K562 (cell line): ENCODE data around the gene TBX6. TPM values are rescaled to one million over a fixed set of nuclear protein-coding genes. Genes with fewer than 3 reads are reported as not detected.
A peak's percentile ranks its signal among the peaks of the same experiment; 100 is the strongest.

Experiments
- BHLHE40 ChIP-seq: IDR thresholded peaks from 2 replicates; pipeline ENCODE4 v1.6.1; 2011; ENCODE audit warnings: low read length, improper control_type of control experiment
- ELF1 ChIP-seq: fragments of 200-800 bp; sonication (Bioruptor generic); IDR thresholded peaks from 2 replicates; pipeline ENCODE4 v1.6.1; 2016; ENCODE audit warnings: missing genetic modification characterization, missing compliant biosample characterization
- MYC ChIP-seq, 2 experiments: fragments of 250-450 bp in 1 of 2; sonication (Bioruptor Pico) in 1 of 2; IDR thresholded peaks; 2 replicates each; pipeline versions ENCODE4 v1.5.1 to v1.6.1; 2012 to 2021; ENCODE audit warnings: low read depth in 2 of 2, borderline replicate concordance in 1 of 2, improper control_type of control experiment in 1 of 2, low read length in 1 of 2, mild to moderate bottlenecking in 1 of 2, moderate library complexity in 1 of 2
- STAT5B ChIP-seq: fragments of 250-450 bp; sonication (Bioruptor Pico); IDR thresholded peaks from 2 replicates; pipeline ENCODE4 v1.8.0; 2021; ENCODE audit warnings: mild to moderate bottlenecking, inconsistent platforms
- ZNF699 ChIP-seq: fragments of 250-450 bp; sonication (Bioruptor Pico); IDR thresholded peaks from 2 replicates; pipeline ENCODE4 v1.8.0; 2021; ENCODE audit warnings: mild to moderate bottlenecking, moderate library complexity; ENCODE audit not compliant: insufficient replicate concordance
- polyA plus RNA-seq, 8 experiments: library from polyadenylated mRNA; depleted of rRNA in 4 of 8; stranded (reverse) in 5 of 8; unstranded in 3 of 8; fragments of >200 nt; fragmentation: Nextera tagmentation in 2 of 8; fragmentation: Illumina TruSeq in 1 of 8; extraction: Ambion mirVana in 2 of 8; extraction: Trizol in 1 of 8; gene quantifications; 2 replicates each; pipeline versions ENCODE4 v1.2.1 to v1.2.3, GENCODE V29; 2011 to 2014; ENCODE audit warnings: inconsistent platforms in 1 of 8, missing spikeins in 1 of 8
- total RNA-seq, 7 experiments: library from RNA; depleted of rRNA in 6 of 7; stranded (reverse); fragments of >200 nt in 6 of 7; fragmentation: Illumina TruSeq in 2 of 7; extraction: Trizol in 2 of 7; gene quantifications; 2 replicates each; pipeline versions ENCODE4 v1.2.1 to v1.2.3, GENCODE V29; 2011 to 2021; ENCODE audit warnings: low replicate concordance in 1 of 7
- TF ChIP-seq, protein P1 (sequence below): IDR thresholded peaks from 3 replicates; pipeline ENCODE4 v1.6.1; 2011; ENCODE audit warnings: borderline replicate concordance, mild to moderate bottlenecking, moderate library complexity; ENCODE audit not compliant: insufficient read length; ENCODE audit errors: extremely low read depth
- TF ChIP-seq, protein P2 (sequence below): fragments of 250-450 bp; sonication (Bioruptor Pico); IDR thresholded peaks from 2 replicates; pipeline ENCODE4 v1.6.1; 2021; ENCODE audit warnings: mild to moderate bottlenecking
- TF ChIP-seq, protein P3 (sequence below): fragments of 450-650 bp; IDR thresholded peaks from 2 replicates; pipeline ENCODE4 v1.6.1; 2016; ENCODE audit warnings: low read depth

TBX6 gene
- total and polyA plus RNA-seq, 9 of the 15 experiments (the other 6 are each of a cell fraction or from before 2014, with no cell fraction given) = 0.07 to 0.58 (median 0.11) TPM; not detected in 2

DNA sequence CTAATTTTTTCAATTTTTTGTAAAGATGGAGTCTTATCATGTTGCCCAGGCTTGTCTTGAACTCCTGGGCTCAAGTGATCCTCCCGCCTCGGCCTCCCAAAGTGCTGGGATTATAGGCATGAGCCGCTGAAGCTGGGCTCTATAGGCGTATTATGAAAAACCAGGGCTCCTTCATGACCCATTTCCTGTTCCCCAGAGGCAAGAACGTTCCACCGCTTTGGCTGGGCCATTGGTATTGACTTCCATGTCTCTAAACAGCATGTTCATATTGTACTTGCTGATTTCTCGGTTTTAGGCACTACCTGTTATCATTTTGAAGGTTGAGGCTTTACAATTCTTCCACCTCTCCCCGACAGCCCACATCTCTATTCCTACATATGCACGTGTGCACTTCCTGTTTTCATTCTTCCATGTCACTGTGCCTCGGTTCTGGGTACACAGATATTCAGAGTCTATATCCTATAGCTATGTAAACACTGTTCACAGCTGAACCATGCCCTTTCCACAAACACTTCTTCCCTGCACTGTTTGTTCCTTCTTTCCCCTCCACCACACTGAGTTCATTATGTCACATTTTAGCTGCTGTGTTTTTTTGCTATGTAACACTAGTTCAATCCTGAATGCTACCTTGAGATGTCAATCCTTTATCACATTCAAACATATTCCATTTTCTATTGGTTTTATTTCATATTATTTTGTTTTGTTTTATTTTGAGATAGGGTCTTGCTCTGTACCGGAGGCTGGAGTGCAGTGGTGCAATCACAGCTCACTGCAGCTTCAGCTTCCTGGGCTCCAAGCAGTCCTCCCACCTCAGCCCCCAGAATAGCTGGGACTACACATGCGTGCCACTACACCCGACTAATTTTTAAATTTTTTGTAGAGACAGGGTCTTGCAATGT, 48.1 kb upstream of the TBX6 start (continued):
- TF ChIP-seq STAT5B (CRISPR knock-in tag) = no peak
- TF ChIP-seq ELF1 (tag) = 0 out of 2 replicates have a peak, but pooled peaks have one; percentile 50
- TF ChIP-seq, protein P1, sequence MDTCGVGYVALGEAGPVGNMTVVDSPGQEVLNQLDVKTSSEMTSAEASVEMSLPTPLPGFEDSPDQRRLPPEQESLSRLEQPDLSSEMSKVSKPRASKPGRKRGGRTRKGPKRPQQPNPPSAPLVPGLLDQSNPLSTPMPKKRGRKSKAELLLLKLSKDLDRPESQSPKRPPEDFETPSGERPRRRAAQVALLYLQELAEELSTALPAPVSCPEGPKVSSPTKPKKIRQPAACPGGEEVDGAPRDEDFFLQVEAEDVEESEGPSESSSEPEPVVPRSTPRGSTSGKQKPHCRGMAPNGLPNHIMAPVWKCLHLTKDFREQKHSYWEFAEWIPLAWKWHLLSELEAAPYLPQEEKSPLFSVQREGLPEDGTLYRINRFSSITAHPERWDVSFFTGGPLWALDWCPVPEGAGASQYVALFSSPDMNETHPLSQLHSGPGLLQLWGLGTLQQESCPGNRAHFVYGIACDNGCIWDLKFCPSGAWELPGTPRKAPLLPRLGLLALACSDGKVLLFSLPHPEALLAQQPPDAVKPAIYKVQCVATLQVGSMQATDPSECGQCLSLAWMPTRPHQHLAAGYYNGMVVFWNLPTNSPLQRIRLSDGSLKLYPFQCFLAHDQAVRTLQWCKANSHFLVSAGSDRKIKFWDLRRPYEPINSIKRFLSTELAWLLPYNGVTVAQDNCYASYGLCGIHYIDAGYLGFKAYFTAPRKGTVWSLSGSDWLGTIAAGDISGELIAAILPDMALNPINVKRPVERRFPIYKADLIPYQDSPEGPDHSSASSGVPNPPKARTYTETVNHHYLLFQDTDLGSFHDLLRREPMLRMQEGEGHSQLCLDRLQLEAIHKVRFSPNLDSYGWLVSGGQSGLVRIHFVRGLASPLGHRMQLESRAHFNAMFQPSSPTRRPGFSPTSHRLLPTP = no peak
- no peak for TF ChIP-seq ZNF699 (CRISPR knock-in tag)
- TF ChIP-seq, protein P2, sequence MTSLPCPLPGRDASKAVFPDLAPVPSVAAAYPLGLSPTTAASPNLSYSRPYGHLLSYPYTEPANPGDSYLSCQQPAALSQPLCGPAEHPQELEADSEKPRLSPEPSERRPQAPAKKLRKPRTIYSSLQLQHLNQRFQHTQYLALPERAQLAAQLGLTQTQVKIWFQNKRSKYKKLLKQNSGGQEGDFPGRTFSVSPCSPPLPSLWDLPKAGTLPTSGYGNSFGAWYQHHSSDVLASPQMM (CRISPR knock-in tag) = no peak
- TF ChIP-seq, protein P3, sequence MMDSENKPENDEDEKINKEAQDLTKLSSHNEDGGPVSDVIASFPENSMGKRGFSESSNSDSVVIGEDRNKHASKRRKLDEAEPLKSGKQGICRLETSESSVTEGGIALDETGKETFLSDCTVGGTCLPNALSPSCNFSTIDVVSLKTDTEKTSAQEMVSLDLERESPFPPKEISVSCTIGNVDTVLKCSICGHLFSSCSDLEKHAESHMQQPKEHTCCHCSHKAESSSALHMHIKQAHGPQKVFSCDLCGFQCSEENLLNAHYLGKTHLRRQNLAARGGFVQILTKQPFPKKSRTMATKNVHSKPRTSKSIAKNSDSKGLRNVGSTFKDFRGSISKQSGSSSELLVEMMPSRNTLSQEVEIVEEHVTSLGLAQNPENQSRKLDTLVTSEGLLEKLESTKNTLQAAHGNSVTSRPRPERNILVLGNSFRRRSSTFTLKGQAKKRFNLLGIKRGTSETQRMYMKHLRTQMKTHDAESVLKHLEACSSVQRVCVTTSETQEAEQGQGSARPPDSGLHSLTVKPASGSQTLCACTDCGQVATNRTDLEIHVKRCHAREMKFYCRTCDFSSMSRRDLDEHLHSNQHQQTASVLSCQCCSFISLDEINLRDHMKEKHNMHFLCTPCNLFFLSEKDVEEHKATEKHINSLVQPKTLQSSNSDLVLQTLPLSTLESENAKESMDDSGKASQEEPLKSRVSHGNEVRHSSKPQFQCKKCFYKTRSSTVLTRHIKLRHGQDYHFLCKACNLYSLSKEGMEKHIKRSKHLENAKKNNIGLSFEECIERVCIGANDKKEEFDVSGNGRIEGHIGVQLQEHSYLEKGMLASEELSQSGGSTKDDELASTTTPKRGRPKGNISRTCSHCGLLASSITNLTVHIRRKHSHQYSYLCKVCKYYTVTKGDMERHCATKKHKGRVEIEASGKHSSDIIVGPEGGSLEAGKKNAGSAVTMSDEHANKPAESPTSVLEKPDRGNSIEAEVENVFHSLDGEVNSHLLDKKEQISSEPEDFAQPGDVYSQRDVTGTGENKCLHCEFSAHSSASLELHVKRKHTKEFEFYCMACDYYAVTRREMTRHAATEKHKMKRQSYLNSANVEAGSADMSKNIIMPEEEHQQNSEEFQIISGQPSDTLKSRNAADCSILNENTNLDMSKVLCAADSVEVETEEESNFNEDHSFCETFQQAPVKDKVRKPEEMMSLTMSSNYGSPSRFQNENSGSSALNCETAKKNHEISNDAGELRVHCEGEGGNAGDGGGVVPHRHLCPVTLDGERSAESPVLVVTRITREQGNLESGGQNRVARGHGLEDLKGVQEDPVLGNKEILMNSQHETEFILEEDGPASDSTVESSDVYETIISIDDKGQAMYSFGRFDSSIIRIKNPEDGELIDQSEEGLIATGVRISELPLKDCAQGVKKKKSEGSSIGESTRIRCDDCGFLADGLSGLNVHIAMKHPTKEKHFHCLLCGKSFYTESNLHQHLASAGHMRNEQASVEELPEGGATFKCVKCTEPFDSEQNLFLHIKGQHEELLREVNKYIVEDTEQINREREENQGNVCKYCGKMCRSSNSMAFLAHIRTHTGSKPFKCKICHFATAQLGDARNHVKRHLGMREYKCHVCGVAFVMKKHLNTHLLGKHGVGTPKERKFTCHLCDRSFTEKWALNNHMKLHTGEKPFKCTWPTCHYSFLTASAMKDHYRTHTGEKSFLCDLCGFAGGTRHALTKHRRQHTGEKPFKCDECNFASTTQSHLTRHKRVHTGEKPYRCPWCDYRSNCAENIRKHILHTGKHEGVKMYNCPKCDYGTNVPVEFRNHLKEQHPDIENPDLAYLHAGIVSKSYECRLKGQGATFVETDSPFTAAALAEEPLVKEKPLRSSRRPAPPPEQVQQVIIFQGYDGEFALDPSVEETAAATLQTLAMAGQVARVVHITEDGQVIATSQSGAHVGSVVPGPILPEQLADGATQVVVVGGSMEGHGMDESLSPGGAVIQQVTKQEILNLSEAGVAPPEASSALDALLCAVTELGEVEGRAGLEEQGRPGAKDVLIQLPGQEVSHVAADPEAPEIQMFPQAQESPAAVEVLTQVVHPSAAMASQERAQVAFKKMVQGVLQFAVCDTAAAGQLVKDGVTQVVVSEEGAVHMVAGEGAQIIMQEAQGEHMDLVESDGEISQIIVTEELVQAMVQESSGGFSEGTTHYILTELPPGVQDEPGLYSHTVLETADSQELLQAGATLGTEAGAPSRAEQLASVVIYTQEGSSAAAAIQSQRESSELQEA = no peak
- peak; percentile 76 for TF ChIP-seq BHLHE40
- peak; percentile 40; the same call in 1 of the 2 replicates for TF ChIP-seq MYC (IDR thresholded peaks at IDR 0.05; ENCODE audit: low read depth, low read length)
- TF ChIP-seq MYC (CRISPR knock-in tag; IDR thresholded peaks at IDR 0.05; ENCODE audit: borderline replicate concordance, low read depth) = no peak
